HepG2 (cell line): Measurements from ENCODE around the gene MYL9. TPM values are rescaled to one million over a fixed set of nuclear protein-coding genes. Genes with fewer than 3 reads are reported as not detected.

Experiments
- CC2D1A ChIP-seq: sonication (generic); formaldehyde crosslinking; IDR thresholded peaks from 2 replicates; pipeline ENCODE4 v1.8.1; 2023; ENCODE audit warnings: mild to moderate bottlenecking, missing genetic modification reagents
- SRF ChIP-seq: IDR thresholded peaks from 2 replicates; pipeline ENCODE4 v1.6.1; 2011; ENCODE audit warnings: mild to moderate bottlenecking, low read depth, low read length, moderate library complexity
- SUZ12 ChIP-seq: fragments of 150-350 bp; IDR thresholded peaks from 2 replicates; pipeline ENCODE4 v1.6.1; 2014; ENCODE audit warnings: low read depth, low read length
- TSC22D2 ChIP-seq: sonication (generic); formaldehyde crosslinking; IDR thresholded peaks from 2 replicates; pipeline ENCODE4 v1.5.1; 2020; ENCODE audit warnings: missing genetic modification reagents, mild to moderate bottlenecking, borderline replicate concordance
- ZBTB38 ChIP-seq: sonication (generic); formaldehyde crosslinking; IDR thresholded peaks from 2 replicates; pipeline ENCODE4 v1.5.1; 2020; ENCODE audit warnings: mild to moderate bottlenecking, missing genetic modification reagents
- ZFP36L1 ChIP-seq: sonication (generic); formaldehyde crosslinking; IDR thresholded peaks from 2 replicates; pipeline ENCODE4 v1.8.0; 2022; ENCODE audit warnings: mild to moderate bottlenecking, missing genetic modification reagents, moderate library complexity
- ZNF24 ChIP-seq: fragments of 450-650 bp; IDR thresholded peaks from 2 replicates; pipeline ENCODE4 v1.6.1; 2017; ENCODE audit warnings: antibody characterized with exemption, mild to moderate bottlenecking
- ZNF260 ChIP-seq: sonication (generic); formaldehyde crosslinking; IDR thresholded peaks from 2 replicates; pipeline ENCODE4 v1.4.0; 2020; ENCODE audit warnings: missing genetic modification reagents, low read depth, mild to moderate bottlenecking, borderline replicate concordance
- ZNF274 ChIP-seq: sonication (generic); formaldehyde crosslinking; IDR thresholded peaks from 2 replicates; pipeline ENCODE4 v1.5.1; 2020; ENCODE audit warnings: mild to moderate bottlenecking, missing genetic modification reagents
- ZNF547 ChIP-seq: sonication (generic); formaldehyde crosslinking; IDR thresholded peaks from 2 replicates; pipeline ENCODE4 v1.5.1; 2020; ENCODE audit warnings: mild to moderate bottlenecking, missing genetic modification reagents
- ZNF614 ChIP-seq: IDR thresholded peaks from 2 replicates; pipeline ENCODE4 v1.6.1; 2018; ENCODE audit warnings: missing biosample characterization, missing genetic modification reagents, inconsistent platforms, borderline replicate concordance
- ZNF747 ChIP-seq: sonication (generic); formaldehyde crosslinking; IDR thresholded peaks from 2 replicates; pipeline ENCODE4 v1.8.1; 2023; ENCODE audit warnings: missing genetic modification reagents, mild to moderate bottlenecking, borderline replicate concordance
- polyA plus RNA-seq, 8 experiments: library from polyadenylated mRNA; depleted of rRNA in 3 of 8; stranded (reverse) in 7 of 8; unstranded in 1 of 8; fragments of >200 nt; fragmentation: Illumina TruSeq in 4 of 8; extraction: Trizol in 4 of 8; gene quantifications; 2 replicates each; pipeline versions ENCODE4 v1.2.1 to v1.2.3, GENCODE V29; 2011 to 2016; ENCODE audit warnings: low read depth in 4 of 8, missing spikeins in 1 of 8, mixed read lengths in 1 of 8; ENCODE audit not compliant: insufficient read depth in 1 of 8
- total RNA-seq, 5 experiments: library from RNA; depleted of rRNA; stranded (reverse); fragments of >200 nt; fragmentation: Illumina TruSeq; extraction: Trizol; gene quantifications; 2 replicates each; pipeline ENCODE4 v1.2.3, GENCODE V29; 2016; ENCODE audit warnings: low read depth in 1 of 5
- TF ChIP-seq, protein P1 (sequence below): sonication (generic); formaldehyde crosslinking; IDR thresholded peaks from 2 replicates; pipeline ENCODE4 v1.5.0; 2020; ENCODE audit warnings: missing genetic modification reagents, mild to moderate bottlenecking, borderline replicate concordance
- TF ChIP-seq, protein P2 (sequence below), 2 experiments: sonication (generic) in 1 of 2; formaldehyde crosslinking in 1 of 2; IDR thresholded peaks; 2 replicates each; pipeline versions ENCODE4 v1.5.1 to v1.6.1; 2011 to 2020; ENCODE audit warnings: borderline replicate concordance in 1 of 2, low read depth in 1 of 2, low read length in 1 of 2, mild to moderate bottlenecking in 1 of 2, missing genetic modification reagents in 1 of 2, moderate library complexity in 1 of 2
- TF ChIP-seq, protein P3 (sequence below): sonication (generic); formaldehyde crosslinking; IDR thresholded peaks from 2 replicates; pipeline ENCODE4 v1.4.0; 2020; ENCODE audit warnings: missing genetic modification reagents
- TF ChIP-seq, protein P4 (sequence below): sonication (generic); formaldehyde crosslinking; IDR thresholded peaks from 2 replicates; pipeline ENCODE4 v1.5.0; 2020; ENCODE audit warnings: mild to moderate bottlenecking, missing genetic modification reagents, borderline replicate concordance

Gene MYL9
- total and polyA plus RNA-seq, 2 of the 13 experiments (the other 11 are each of a cell fraction or from before 2014, with no cell fraction given): 0.87 to 2.2 TPM

DNA sequence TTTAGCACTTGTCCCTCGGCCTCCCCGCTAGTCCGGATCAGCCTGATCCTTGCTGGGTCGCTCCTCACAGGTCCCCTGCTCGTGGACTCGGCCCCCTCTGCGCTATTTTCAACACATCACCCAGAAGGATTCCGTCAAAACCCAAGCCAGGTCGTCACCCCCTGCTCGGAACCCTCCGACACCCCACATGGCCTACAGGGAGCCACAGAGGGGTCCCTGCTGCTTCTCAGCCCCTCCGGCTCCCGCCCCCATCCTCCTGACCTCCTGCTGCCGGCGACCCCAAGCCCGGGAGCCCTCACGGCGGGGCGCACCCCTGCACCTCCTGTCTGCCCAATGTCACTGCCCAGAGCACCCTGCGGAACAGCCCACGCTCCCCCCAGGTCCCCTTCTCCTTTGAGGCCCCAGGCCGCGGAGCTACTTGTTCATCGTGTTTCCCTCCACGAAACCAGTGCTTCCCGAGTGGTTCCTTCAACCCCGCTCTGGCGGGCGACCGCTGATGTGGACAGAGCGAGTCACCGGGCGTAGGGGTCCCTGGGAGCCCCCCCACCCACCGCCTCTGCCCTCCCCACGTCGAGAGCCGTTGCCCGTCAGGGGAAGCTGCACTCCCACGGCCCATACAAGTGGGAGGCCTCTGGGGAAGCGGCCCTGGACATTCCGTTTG is 638 bp upstream of the MYL9 start (continued):
- TF ChIP-seq, protein P1, sequence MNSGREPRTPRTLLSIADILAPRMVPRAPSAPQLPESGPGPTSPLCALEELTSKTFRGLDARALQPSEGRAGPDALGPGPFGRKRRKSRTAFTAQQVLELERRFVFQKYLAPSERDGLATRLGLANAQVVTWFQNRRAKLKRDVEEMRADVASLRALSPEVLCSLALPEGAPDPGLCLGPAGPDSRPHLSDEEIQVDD (CRISPR knock-in tag): no peak
- TF ChIP-seq CC2D1A (CRISPR knock-in tag) (no peak), ZBTB38 (CRISPR knock-in tag) (peak; percentile 23; the same call in 1 of the 2 replicates), SUZ12 (no peak), ZNF614 (CRISPR knock-in tag) (no peak), TSC22D2 (CRISPR knock-in tag) (no peak), ZNF260 (no peak), ZFP36L1 (CRISPR knock-in tag) (no peak), ZNF747 (CRISPR knock-in tag) (no peak), ZNF24 (no peak), SRF (no peak), ZNF547 (CRISPR knock-in tag) (peak; percentile 42; the same call in 1 of the 2 replicates), ZNF274 (CRISPR knock-in tag) (peak; percentile 59; the same call in 1 of the 2 replicates)
- TF ChIP-seq, protein P2, sequence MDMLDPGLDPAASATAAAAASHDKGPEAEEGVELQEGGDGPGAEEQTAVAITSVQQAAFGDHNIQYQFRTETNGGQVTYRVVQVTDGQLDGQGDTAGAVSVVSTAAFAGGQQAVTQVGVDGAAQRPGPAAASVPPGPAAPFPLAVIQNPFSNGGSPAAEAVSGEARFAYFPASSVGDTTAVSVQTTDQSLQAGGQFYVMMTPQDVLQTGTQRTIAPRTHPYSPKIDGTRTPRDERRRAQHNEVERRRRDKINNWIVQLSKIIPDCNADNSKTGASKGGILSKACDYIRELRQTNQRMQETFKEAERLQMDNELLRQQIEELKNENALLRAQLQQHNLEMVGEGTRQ (IDR thresholded peaks at IDR 0.05; ENCODE audit: low read depth, low read length): no peak
- TF ChIP-seq, protein P2 (CRISPR knock-in tag; IDR thresholded peaks at IDR 0.05; ENCODE audit: borderline replicate concordance): no peak
- TF ChIP-seq, protein P3, sequence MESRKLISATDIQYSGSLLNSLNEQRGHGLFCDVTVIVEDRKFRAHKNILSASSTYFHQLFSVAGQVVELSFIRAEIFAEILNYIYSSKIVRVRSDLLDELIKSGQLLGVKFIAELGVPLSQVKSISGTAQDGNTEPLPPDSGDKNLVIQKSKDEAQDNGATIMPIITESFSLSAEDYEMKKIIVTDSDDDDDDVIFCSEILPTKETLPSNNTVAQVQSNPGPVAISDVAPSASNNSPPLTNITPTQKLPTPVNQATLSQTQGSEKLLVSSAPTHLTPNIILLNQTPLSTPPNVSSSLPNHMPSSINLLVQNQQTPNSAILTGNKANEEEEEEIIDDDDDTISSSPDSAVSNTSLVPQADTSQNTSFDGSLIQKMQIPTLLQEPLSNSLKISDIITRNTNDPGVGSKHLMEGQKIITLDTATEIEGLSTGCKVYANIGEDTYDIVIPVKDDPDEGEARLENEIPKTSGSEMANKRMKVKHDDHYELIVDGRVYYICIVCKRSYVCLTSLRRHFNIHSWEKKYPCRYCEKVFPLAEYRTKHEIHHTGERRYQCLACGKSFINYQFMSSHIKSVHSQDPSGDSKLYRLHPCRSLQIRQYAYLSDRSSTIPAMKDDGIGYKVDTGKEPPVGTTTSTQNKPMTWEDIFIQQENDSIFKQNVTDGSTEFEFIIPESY (CRISPR knock-in tag): peak; percentile 79
- TF ChIP-seq, protein P4, sequence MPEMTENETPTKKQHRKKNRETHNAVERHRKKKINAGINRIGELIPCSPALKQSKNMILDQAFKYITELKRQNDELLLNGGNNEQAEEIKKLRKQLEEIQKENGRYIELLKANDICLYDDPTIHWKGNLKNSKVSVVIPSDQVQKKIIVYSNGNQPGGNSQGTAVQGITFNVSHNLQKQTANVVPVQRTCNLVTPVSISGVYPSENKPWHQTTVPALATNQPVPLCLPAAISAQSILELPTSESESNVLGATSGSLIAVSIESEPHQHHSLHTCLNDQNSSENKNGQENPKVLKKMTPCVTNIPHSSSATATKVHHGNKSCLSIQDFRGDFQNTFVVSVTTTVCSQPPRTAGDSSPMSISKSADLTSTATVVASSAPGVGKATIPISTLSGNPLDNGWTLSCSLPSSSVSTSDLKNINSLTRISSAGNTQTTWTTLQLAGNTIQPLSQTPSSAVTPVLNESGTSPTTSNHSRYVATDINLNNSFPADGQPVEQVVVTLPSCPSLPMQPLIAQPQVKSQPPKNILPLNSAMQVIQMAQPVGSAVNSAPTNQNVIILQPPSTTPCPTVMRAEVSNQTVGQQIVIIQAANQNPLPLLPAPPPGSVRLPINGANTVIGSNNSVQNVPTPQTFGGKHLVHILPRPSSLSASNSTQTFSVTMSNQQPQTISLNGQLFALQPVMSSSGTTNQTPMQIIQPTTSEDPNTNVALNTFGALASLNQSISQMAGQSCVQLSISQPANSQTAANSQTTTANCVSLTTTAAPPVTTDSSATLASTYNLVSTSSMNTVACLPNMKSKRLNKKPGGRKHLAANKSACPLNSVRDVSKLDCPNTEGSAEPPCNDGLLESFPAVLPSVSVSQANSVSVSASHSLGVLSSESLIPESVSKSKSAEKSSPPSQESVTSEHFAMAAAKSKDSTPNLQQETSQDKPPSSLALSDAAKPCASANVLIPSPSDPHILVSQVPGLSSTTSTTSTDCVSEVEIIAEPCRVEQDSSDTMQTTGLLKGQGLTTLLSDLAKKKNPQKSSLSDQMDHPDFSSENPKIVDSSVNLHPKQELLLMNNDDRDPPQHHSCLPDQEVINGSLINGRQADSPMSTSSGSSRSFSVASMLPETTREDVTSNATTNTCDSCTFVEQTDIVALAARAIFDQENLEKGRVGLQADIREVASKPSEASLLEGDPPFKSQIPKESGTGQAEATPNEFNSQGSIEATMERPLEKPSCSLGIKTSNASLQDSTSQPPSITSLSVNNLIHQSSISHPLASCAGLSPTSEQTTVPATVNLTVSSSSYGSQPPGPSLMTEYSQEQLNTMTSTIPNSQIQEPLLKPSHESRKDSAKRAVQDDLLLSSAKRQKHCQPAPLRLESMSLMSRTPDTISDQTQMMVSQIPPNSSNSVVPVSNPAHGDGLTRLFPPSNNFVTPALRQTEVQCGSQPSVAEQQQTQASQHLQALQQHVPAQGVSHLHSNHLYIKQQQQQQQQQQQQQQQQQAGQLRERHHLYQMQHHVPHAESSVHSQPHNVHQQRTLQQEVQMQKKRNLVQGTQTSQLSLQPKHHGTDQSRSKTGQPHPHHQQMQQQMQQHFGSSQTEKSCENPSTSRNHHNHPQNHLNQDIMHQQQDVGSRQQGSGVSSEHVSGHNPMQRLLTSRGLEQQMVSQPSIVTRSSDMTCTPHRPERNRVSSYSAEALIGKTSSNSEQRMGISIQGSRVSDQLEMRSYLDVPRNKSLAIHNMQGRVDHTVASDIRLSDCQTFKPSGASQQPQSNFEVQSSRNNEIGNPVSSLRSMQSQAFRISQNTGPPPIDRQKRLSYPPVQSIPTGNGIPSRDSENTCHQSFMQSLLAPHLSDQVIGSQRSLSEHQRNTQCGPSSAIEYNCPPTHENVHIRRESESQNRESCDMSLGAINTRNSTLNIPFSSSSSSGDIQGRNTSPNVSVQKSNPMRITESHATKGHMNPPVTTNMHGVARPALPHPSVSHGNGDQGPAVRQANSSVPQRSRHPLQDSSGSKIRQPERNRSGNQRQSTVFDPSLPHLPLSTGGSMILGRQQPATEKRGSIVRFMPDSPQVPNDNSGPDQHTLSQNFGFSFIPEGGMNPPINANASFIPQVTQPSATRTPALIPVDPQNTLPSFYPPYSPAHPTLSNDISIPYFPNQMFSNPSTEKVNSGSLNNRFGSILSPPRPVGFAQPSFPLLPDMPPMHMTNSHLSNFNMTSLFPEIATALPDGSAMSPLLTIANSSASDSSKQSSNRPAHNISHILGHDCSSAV (CRISPR knock-in tag): no peak
